HepG2 (cell line): Measurements from ENCODE around the gene TULP3. TPM values are rescaled to one million over a fixed set of nuclear protein-coding genes. Genes with fewer than 3 reads are reported as not detected.

Experiments
- ARNT ChIP-seq: fragments of 450-650 bp; IDR thresholded peaks from 2 replicates; pipeline ENCODE4 v1.6.1; 2017
- CENPBD1 ChIP-seq: sonication (generic); formaldehyde crosslinking; IDR thresholded peaks from 2 replicates; pipeline ENCODE4 v1.8.0; 2022; ENCODE audit warnings: missing genetic modification reagents, low read depth, mild to moderate bottlenecking, borderline replicate concordance
- EED ChIP-seq: sonication (generic); formaldehyde crosslinking; IDR thresholded peaks from 2 replicates; pipeline ENCODE4 v1.5.0; 2020; ENCODE audit warnings: mild to moderate bottlenecking, missing genetic modification reagents
- FLYWCH1 ChIP-seq: sonication (generic); formaldehyde crosslinking; IDR thresholded peaks from 2 replicates; pipeline ENCODE4 v1.8.1; 2023; ENCODE audit warnings: mild to moderate bottlenecking, missing genetic modification reagents
- FOXC1 ChIP-seq: sonication (generic); formaldehyde crosslinking; IDR thresholded peaks from 2 replicates; pipeline ENCODE4 v1.8.0; 2022; ENCODE audit warnings: mild to moderate bottlenecking, missing genetic modification reagents, borderline replicate concordance
- GATAD1 ChIP-seq: IDR thresholded peaks from 2 replicates; pipeline ENCODE4 v1.6.1; 2016; ENCODE audit warnings: missing genetic modification reagents, missing compliant biosample characterization
- HDAC2 ChIP-seq: sonication (generic); formaldehyde crosslinking; IDR thresholded peaks from 2 replicates; pipeline ENCODE4 v1.4.0; 2020; ENCODE audit warnings: missing genetic modification reagents
- HMG20A ChIP-seq: IDR thresholded peaks from 2 replicates; pipeline ENCODE4 v1.6.1; 2016; ENCODE audit warnings: borderline replicate concordance
- HOXA3 ChIP-seq: sonication (generic); formaldehyde crosslinking; IDR thresholded peaks from 2 replicates; pipeline ENCODE4 v1.5.0; 2020; ENCODE audit warnings: missing genetic modification reagents
- KDM2A ChIP-seq: sonication (generic); formaldehyde crosslinking; IDR thresholded peaks from 2 replicates; pipeline ENCODE4 v1.4.0; 2020; ENCODE audit warnings: low read depth, missing genetic modification reagents, borderline replicate concordance
- MAX ChIP-seq: IDR thresholded peaks from 2 replicates; pipeline ENCODE4 v1.6.1; 2012; ENCODE audit warnings: inconsistent platforms
- RARA ChIP-seq: IDR thresholded peaks from 2 replicates; pipeline ENCODE4 v1.6.1; 2016; ENCODE audit warnings: missing genetic modification reagents, missing compliant biosample characterization
- REPIN1 ChIP-seq: sonication (generic); formaldehyde crosslinking; IDR thresholded peaks from 2 replicates; pipeline ENCODE4 v1.8.0; 2022; ENCODE audit warnings: missing genetic modification reagents, low read depth, mild to moderate bottlenecking, borderline replicate concordance
- SALL1 ChIP-seq: sonication (generic); formaldehyde crosslinking; IDR thresholded peaks from 2 replicates; pipeline ENCODE4 v1.8.0; 2022; ENCODE audit warnings: mild to moderate bottlenecking, missing genetic modification reagents
- SMC3 ChIP-seq: IDR thresholded peaks from 2 replicates; pipeline ENCODE4 v1.6.1; 2011; ENCODE audit warnings: low read length, improper control_type of control experiment
- STAT5B ChIP-seq: sonication (generic); formaldehyde crosslinking; IDR thresholded peaks from 2 replicates; pipeline ENCODE4 v1.4.0; 2020; ENCODE audit warnings: missing genetic modification reagents
- ZBTB3 ChIP-seq: sonication (generic); formaldehyde crosslinking; IDR thresholded peaks from 2 replicates; pipeline ENCODE4 v1.4.0; 2020; ENCODE audit warnings: low read depth, mild to moderate bottlenecking, moderate library complexity, missing genetic modification reagents, borderline replicate concordance
- ZBTB49 ChIP-seq: sonication (generic); formaldehyde crosslinking; IDR thresholded peaks from 2 replicates; pipeline ENCODE4 v1.4.0; 2020; ENCODE audit warnings: missing genetic modification reagents, borderline replicate concordance
- ZNF281 ChIP-seq: sonication (generic); formaldehyde crosslinking; IDR thresholded peaks from 2 replicates; pipeline ENCODE4 v1.4.0; 2020; ENCODE audit warnings: missing genetic modification reagents, borderline replicate concordance
- ZNF317 ChIP-seq: sonication (generic); formaldehyde crosslinking; IDR thresholded peaks from 2 replicates; pipeline ENCODE4 v1.5.0; 2020; ENCODE audit warnings: mild to moderate bottlenecking, missing genetic modification reagents
- ZNF343 ChIP-seq: sonication (generic); formaldehyde crosslinking; IDR thresholded peaks from 2 replicates; pipeline ENCODE4 v1.4.0; 2020; ENCODE audit warnings: mild to moderate bottlenecking, missing genetic modification reagents
- ZNF446 ChIP-seq: sonication (generic); formaldehyde crosslinking; IDR thresholded peaks from 2 replicates; pipeline ENCODE4 v1.5.0; 2020; ENCODE audit warnings: mild to moderate bottlenecking, missing genetic modification reagents
- ZNF572 ChIP-seq: sonication (generic); formaldehyde crosslinking; IDR thresholded peaks from 2 replicates; pipeline ENCODE4 v1.5.1; 2020; ENCODE audit warnings: mild to moderate bottlenecking, missing genetic modification reagents
- ZNF773 ChIP-seq: sonication (generic); formaldehyde crosslinking; IDR thresholded peaks from 2 replicates; pipeline ENCODE4 v1.4.0; 2020; ENCODE audit warnings: missing genetic modification reagents, borderline replicate concordance
- ZSCAN21 ChIP-seq: sonication (generic); formaldehyde crosslinking; IDR thresholded peaks from 2 replicates; pipeline ENCODE4 v1.8.0; 2022; ENCODE audit warnings: mild to moderate bottlenecking, missing genetic modification reagents, moderate library complexity, borderline replicate concordance
- polyA plus RNA-seq, 8 experiments: library from polyadenylated mRNA; depleted of rRNA in 3 of 8; stranded (reverse) in 7 of 8; unstranded in 1 of 8; fragments of >200 nt; fragmentation: Illumina TruSeq in 4 of 8; extraction: Trizol in 4 of 8; gene quantifications; 2 replicates each; pipeline versions ENCODE4 v1.2.1 to v1.2.3, GENCODE V29; 2011 to 2016; ENCODE audit warnings: low read depth in 4 of 8, missing spikeins in 1 of 8, mixed read lengths in 1 of 8; ENCODE audit not compliant: insufficient read depth in 1 of 8
- total RNA-seq, 5 experiments: library from RNA; depleted of rRNA; stranded (reverse); fragments of >200 nt; fragmentation: Illumina TruSeq; extraction: Trizol; gene quantifications; 2 replicates each; pipeline ENCODE4 v1.2.3, GENCODE V29; 2016; ENCODE audit warnings: low read depth in 1 of 5

The TULP3 gene
- total and polyA plus RNA-seq, 2 of the 13 experiments (the other 11 are each of a cell fraction or from before 2014, with no cell fraction given), result 11.2 to 13.2 TPM

- peak; percentile 75 for TF ChIP-seq SMC3
- TF ChIP-seq FOXC1, result no peak
- TF ChIP-seq SALL1 (CRISPR knock-in tag), result peak; percentile 50; the same call in 1 of the 2 replicates
- no peak for TF ChIP-seq ZBTB3
- TF ChIP-seq HMG20A (CRISPR knock-in tag), result no peak
- no peak for TF ChIP-seq ZNF317 (CRISPR knock-in tag)
- no peak for TF ChIP-seq CENPBD1 (CRISPR knock-in tag)
- TF ChIP-seq ZNF446 (CRISPR knock-in tag), result no peak
- TF ChIP-seq ZBTB49 (CRISPR knock-in tag), result no peak
- no peak for TF ChIP-seq RARA (CRISPR knock-in tag)
- TF ChIP-seq FLYWCH1 (CRISPR knock-in tag), result no peak
- peak; percentile 19; the same call in 1 of the 2 replicates for TF ChIP-seq MAX
- no peak for TF ChIP-seq HDAC2 (CRISPR knock-in tag)
- TF ChIP-seq REPIN1 (CRISPR knock-in tag), result 0 out of 2 replicates have a peak, but pooled peaks have one; percentile 17
- peak; percentile 45; the same call in 1 of the 2 replicates for TF ChIP-seq HOXA3 (CRISPR knock-in tag)
- TF ChIP-seq ZNF281, result no peak
- no peak for TF ChIP-seq EED
- TF ChIP-seq ARNT, result no peak
- no peak for TF ChIP-seq STAT5B
- TF ChIP-seq ZNF343 (CRISPR knock-in tag), result no peak
- no peak for TF ChIP-seq ZNF773 (CRISPR knock-in tag)
- no peak for TF ChIP-seq ZSCAN21 (CRISPR knock-in tag)
- no peak; the same call in 1 of the 2 replicates for TF ChIP-seq KDM2A (CRISPR knock-in tag)
- peak; percentile 45; the same call in 1 of the 2 replicates for TF ChIP-seq GATAD1 (CRISPR knock-in tag)
- no peak for TF ChIP-seq ZNF572 (CRISPR knock-in tag)
Observed at GRCh38 chr12:2944401-2945047, 53.8 kb downstream of the TULP3 start (continued).
